Measurements from ENCODE around the gene KCNN1. TPM values are rescaled to one million over a fixed set of nuclear protein-coding genes. Genes with fewer than 3 reads are reported as not detected.

KCNN1 gene
- total and polyA plus RNA-seq, 11 donors = 0.03 to 0.27 (median 0.07) TPM; not detected in 7

- Histone ChIP-seq H3K27me3 (peaks cover 0 to 14% (median 0%) of the 10 kb centered on the region in 9 donors), H3K27ac (peak overlapping the region; percentile 77 to 94 (median 90)), H3K4me1 (peaks cover 0 to 29% (median 7%) of the 10 kb centered on the region in 12 donors), H3K36me3 (peaks cover 0 to 2% (median 0%) of the 10 kb centered on the region in 9 donors), H3K9me3 (no peaks in the 10 kb centered on the region), H3K4me3 (peak overlapping the region in 6 of 12 donors; percentile 69 to 88 (median 82))
- no peak for TF ChIP-seq POLR2A (IDR thresholded peaks at IDR 0.05)
- TF ChIP-seq CTCF (IDR thresholded peaks at IDR 0.05) = no peak
- ATAC-seq (no peak), DNase-seq (no peak)
- 82 to 86% (median 83%) methylated on average over 11 to 21 of the region's 21 CpGs for WGBS, 4 donors
- intact Hi-C loops (cut with DNase I) = loop anchor here in 9 of 10 donors (5.0 to 10.0 kb wide), 4 partner anchors 138 to 155 kb away; partner anchors contain the start of genes RPL18A (in 6 of the 9) and PIK3R2 (in 1 of the 9)
Measured at GRCh38 chr19:17999684-18000479, 33.0 kb downstream of the KCNN1 start.

DNA sequence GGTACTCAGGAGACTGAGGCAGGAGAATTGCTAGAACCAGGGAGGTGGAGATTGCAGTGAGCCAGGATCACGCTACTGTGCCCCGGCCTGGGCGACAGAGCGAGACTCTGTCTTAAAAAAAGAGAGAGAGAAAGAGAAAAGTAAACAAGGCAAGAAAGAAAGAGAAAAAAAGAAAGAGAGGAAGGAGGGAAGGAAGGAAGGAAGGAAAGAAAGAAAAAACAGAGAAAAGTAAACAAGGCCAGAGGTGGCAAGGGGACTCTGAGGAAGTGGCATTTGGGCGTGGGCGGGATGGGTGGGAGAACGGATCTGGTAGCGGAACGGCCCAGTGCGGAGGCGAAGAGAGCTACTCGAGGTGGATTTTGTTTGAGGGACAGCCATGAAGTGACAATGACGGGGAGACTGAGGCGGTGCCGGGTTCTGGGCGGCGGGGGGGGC is 33.6 kb downstream of the KCNN1 start:
- H3K9me3 ChIP-seq = no peaks in the 10 kb centered on the region

DNA sequence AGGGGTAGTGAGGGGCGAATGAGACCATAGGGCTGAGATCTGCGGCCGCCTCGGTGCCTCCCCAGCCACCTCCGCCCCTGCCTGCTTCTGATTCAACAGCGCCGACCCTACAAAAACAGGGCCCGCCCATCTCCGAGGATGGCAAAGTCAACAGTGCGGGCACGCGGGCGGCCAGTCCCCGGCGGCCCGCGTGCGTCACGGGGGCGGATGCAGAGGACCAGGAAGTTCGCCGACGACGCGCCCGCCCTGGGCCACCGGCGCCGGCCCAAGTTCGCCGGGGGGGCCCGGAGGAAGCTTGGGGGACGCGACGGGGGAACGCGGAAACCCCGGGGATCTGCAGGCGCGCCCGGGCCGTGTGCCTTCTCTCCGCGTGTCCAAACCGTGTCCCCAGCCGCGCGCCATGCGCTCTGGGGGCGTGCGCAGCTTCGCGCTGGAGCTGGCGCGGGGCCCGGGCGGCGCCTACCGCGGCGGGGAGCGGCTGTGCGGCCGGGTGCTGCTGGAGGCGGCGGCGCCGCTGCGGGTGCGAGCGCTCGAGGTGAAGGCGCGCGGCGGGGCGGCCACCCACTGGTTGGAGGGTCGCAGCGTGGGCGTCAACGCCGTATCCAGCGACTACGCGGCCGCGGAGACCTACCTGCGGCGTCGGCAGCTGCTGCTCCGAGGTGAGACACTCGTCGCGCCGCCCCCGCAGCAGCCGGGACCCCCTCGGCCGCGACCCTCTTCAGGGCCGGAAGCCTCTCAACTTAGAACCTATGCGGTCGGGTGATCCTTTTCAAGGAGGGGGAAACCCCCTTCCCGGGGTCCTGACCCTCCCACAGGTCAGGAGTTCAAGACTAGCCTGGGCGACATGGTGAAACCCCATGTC is 34.2 kb downstream of the KCNN1 start:
- ATAC-seq (peak; percentile 59 to 88 (median 86)), DNase-seq (peak; percentile 91 to 94 (median 92))
- H3K36me3 ChIP-seq = peaks cover 0 to 3% (median 0%) of the 10 kb centered on the region in 9 donors
- 0 to 1% (median 1%) methylated on average over 9 to 105 of the region's 105 CpGs for WGBS, 4 donors
- TF ChIP-seq CTCF (IDR thresholded peaks at IDR 0.05) (no peak), POLR2A (IDR thresholded peaks at IDR 0.05) (peak; percentile 5 to 83)
- intact Hi-C loops (cut with DNase I) = loop anchor here in 1 of 10 donors (10.0 kb wide), 1 partner anchor 154 kb away; the partner anchor contains the start of gene PIK3R2
- no peaks in the 10 kb centered on the region for H3K9me3 ChIP-seq
- peaks cover 0 to 11% (median 0%) of the 10 kb centered on the region in 9 donors for H3K27me3 ChIP-seq
- H3K4me3 ChIP-seq = peak overlapping the region; percentile 45 to 88 (median 82)
- H3K4me1 ChIP-seq = peaks cover 0 to 29% (median 7%) of the 10 kb centered on the region in 12 donors
- peak overlapping the region; percentile 77 to 94 (median 90) for H3K27ac ChIP-seq

More for the DNA sequence above, 33.6 kb downstream of the KCNN1 start:
- DNase-seq (no peak), ATAC-seq (peak in 1 of 4 donors; percentile 5)
- Histone ChIP-seq H3K36me3 (peaks cover 0 to 3% (median 0%) of the 10 kb centered on the region in 9 donors), H3K27ac (peak overlapping the region; percentile 77 to 94 (median 90)), H3K4me1 (peaks cover 0 to 29% (median 7%) of the 10 kb centered on the region in 12 donors), H3K4me3 (peak overlapping the region in 11 of 12 donors; percentile 61 to 88 (median 82)), H3K27me3 (peaks cover 0 to 11% (median 0%) of the 10 kb centered on the region in 9 donors)
- intact Hi-C loops (cut with DNase I) = loop anchor here in 1 of 10 donors (10.0 kb wide), 1 partner anchor 154 kb away; the partner anchor contains the start of gene PIK3R2
- TF ChIP-seq CTCF (IDR thresholded peaks at IDR 0.05) = no peak
- TF ChIP-seq POLR2A (IDR thresholded peaks at IDR 0.05) = no peak
- WGBS, 4 donors = 18 to 29% (median 23%) methylated on average over 16 to 17 of the region's 17 CpGs
